Skin epidermis (tissue), 12 donors: Measurements from ENCODE around the gene BBS1.
"Not testable (repeated sequence)": the region's sequence is repeated elsewhere in the genome, so short reads cannot be mapped to it uniquely, and the experiment has no call there.

Experiments
- H3K27ac ChIP-seq, 21 experiments: fragments of 200-600 bp; sonication (generic) in 11 of 21; one replicate each; pipeline ENCODE4 v1.5.0; 2020; ENCODE audit warnings: mild to moderate bottlenecking in 3 of 21, inconsistent platforms in 2 of 21, moderate library complexity in 2 of 21
- H3K4me3 ChIP-seq, 7 experiments: fragments of 200-600 bp; sonication (generic) in 2 of 7; one replicate each; pipeline ENCODE4 v1.5.0; 2020; ENCODE audit warnings: inconsistent platforms in 2 of 7, mild to moderate bottlenecking in 2 of 7, moderate library complexity in 1 of 7

BBS1 gene

DNA sequence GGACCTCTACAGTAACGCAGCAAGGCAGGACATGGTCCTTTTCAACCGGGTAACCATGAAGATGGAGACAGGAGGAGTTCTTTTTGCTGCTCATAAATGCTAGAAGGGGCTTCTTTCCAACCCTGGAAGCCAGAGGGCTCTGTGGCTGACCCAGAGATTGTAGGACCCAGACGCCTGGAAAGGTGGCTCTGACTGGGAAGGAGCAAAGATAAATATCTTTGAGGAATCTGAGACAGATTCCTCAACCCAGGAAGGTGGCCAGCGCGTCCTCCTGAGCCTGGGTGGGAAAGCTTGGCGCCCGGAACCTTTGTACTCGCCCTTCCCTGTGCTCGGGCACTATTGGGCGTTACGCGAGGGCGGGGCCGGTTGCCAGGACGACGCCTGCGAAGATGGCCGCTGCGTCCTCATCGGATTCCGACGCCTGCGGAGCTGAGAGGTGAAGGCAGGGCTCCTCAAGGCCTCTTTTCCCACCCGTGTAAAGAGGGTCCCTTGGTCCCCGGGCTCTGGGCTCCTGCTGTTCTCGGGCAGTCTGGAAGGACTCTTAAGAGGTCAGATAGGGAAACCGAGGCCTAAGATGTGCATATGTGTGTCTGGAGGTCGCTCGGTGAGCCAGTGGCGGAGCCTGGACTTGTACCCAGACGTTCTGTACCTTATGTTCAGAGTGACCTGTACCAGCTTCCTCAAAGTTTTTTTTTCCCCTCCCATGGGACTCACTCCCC is at the start of gene BBS1:
Gene BBS1, plus strand, starts transcription at position 365 of the 719 bp plus-strand sequence. Its CDS starts 25 bp downstream, at position 390.
- peak within 1 kb of the TSS; percentile 50 to 86 (median 67) for H3K4me3 ChIP-seq

DNA sequence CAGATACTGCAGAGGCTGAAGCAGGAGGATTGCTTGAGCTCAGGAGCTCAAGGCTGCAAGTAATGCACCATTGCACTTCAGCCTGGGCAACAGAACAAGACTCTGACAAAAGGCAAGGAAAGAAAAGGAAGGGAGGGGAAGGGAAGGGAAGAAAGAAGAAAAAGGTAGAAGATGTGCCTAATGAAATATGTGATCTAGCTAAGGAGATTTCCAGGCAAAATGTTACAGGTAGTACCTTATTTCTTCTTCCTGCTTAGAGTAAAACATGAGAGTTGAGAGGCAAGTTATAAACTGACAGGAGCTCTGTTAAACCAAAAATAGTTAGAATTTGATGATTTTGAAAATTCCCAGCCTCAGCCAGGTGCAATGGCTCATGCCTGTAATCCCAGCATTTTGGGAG is 48.4 kb upstream of the BBS1 start:
- H3K4me3 ChIP-seq = no peak overlapping the region

More for the DNA sequence above, at the start of gene BBS1:
- peak within 1 kb of the TSS in 20 of 21 experiments; percentile 9 to 80 (median 46) for H3K27ac ChIP-seq

GRCh38 chr11:66462911-66463310 is 47.5 kb upstream of the BBS1 start:
- Histone ChIP-seq H3K4me3 (no peak overlapping the region), H3K27ac (no peak overlapping the region)

More for the DNA sequence above, 48.4 kb upstream of the BBS1 start:
- H3K27ac ChIP-seq = no peak overlapping the region

DNA sequence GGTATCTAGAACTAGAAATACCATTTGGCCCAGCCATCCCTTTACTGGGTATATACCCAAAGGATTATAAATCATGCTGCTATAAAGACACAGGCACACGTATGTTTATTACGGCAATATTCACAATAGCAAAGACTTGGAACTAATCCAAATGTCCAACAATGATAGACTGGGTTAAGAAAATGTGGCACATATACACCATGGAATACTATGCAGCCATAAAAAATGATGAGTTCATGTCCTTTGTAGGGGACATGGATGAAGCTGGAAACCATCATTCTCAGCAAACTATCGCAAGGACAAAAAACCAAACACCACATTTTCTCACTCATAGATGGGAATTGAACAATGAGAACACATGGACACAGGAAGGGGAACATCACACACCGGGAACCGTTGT is 46.3 kb upstream of the BBS1 start:
- not testable (repeated sequence) for H3K4me3 ChIP-seq, H3K27ac ChIP-seq

DNA sequence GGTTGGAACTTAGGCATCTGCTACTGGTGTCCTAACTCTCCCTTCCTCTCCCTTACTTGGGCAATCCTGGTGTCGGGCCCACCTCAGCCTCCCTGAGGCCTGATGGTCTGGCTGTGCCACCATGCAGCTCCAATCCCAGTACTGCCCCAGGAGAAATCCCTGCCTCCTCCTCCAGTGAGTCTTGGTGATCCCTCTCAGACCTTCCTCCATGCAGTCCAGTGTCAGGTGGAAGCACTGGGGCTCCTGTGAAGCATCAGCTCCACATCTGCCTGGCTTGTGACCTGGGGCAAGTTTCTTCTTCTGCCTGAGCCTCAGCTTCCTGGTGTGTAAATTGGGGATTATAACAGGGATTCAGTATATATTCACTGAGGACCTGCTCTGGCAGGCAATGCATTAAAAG is 45.5 kb upstream of the BBS1 start:
- H3K4me3 ChIP-seq = no peak overlapping the region
- H3K27ac ChIP-seq = no peak overlapping the region

DNA sequence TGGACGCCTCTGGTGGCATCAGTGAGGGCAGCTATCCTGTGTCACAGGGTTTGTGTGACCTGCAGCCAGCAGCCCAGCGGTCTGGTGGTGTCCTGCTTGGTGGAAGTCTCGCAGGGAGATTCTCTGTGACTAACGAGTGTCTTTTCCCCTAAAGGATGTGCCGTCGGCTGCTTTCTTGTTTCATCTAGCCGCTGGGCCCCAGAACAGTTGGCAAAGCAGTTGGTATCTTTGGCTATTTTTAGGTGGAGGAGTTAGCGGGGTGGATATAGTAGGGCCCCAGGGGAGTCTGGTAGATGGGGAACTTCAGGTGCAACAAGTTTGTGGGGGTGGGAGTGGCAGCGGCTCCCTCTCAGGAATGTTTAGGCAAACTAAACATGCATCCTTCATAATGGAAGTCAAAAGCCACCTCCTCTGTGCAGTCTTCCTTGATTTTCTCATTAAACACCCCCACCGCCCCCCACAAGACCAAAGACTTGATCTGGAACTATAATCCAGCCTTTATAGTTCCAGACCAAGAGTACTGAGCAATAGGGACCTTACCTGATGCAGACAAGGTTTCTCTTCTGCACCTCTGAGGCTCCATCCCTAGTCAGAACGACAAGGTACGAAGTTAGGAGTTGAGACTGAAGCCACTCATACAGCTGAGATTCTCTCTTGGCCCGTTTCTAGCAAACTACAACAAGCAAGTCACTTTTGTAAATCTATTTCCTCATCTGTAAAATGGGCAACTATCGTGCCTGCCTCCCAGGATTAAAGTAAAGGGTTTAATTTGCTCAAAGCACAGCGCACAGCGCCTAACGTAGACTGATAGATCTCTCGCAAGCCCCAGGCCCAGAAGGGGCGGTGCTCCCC is 44.8 kb upstream of the BBS1 start:
- Histone ChIP-seq H3K4me3 (peak overlapping the region; percentile 48 to 80 (median 60)), H3K27ac (peak overlapping the region in 14 of 21 experiments; percentile 18 to 83 (median 76))

DNA sequence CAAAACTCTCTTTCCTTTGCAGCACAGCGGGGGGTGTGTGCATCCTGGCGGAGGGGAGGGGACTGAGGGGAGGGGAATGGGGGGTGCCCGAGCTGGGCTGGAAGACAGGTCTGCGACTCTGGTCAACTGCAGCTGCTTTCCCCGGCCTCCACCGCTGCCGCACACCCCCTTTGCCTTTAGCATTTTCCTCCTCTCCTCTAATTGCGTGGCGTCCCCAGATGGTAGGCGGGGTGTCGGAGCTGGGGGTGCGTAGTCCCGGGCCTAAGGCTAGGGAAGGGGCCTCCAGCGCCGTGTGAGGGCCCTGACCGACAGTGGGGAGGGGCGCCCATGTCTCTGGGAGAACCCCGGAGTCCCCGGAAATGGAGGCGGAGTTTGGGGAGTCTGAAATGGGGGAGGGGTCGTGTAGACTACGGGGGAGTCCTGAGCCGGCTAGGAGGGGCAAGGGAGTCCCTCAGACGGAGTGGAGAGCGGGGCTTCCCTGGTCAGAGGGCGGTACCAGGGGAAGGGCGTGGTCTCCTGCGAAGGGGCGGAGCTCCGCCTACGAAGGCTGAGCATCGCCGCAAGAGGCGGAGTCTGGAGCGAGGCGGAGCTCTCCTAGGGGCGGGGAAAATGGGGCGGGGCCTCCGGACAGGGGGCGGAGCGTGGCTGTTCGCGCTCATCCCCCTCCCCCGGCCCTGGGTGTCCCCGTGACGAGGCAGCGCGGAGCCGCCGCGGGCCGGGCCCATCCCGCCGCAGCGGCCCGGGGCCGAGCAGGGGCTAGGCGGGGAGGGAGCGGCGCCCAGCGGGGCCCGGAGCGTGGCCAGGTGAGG is 44.0 kb upstream of the BBS1 start, which contains the start of gene PELI3:
Gene PELI3, plus strand, starts transcription at position 681 of the 809 bp plus-strand sequence. CDS start 1,224 bp downstream, outside the sequence.
- Histone ChIP-seq H3K27ac (peak within 1 kb of the TSS in 18 of 21 experiments; percentile 18 to 83 (median 74)), H3K4me3 (peak within 1 kb of the TSS; percentile 48 to 80 (median 60))

GRCh38 chr11:66467034-66467659 is 43.3 kb upstream of the BBS1 start:
- Histone ChIP-seq H3K27ac (peak overlapping the region in 16 of 21 experiments; percentile 11 to 81 (median 65)), H3K4me3 (peak overlapping the region; percentile 48 to 80 (median 60))

- Histone ChIP-seq H3K4me3 (peak overlapping the region in 5 of 7 experiments; percentile 50 to 80 (median 65)), H3K27ac (peak overlapping the region in 7 of 21 experiments; percentile 32 to 81 (median 75))
These were observed 42.7 kb upstream of the BBS1 start for GRCh38 chr11:66467756-66468155.

DNA sequence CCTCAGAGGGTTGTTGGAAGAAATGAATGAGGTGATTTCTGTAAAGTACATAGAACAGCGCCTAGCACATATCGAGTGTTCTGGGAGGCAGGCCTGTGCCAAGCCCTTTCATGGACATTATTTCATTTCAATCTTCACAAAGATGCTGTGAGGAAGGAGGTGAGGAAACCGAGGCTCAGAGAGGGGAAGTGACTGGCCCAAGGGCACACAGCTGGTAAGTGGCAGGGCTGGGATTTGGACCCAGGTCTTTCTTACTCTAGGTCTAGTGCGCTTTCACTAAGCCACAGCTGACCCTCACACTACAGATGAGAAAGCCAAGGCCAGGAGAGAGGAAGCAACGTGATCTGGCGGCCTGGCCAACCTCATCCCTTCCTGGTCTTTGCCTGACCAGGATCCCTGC is 41.7 kb upstream of the BBS1 start:
- Histone ChIP-seq H3K27ac (no peak overlapping the region), H3K4me3 (no peak overlapping the region)

DNA sequence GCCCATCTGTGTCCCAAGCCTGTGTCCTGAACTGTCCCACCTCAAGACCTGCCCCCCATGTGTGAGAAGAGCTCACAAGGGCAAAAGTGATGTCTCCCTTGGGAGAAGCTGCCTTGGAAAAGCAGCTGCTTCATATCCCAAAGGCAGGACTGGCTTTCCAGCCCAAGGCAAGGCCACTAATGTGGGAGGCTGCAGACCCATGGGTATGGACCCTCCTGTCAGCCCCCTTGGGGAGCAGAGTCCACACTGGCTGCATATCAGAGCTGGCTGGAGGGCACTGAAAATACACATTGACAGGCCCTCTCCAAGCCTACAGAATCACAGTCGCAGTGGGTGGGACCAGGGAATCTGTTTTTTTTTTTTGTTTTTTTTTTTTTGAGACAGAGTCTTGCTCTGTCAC is 41.0 kb upstream of the BBS1 start:
- Histone ChIP-seq H3K27ac (no peak overlapping the region), H3K4me3 (no peak overlapping the region)

- no peak overlapping the region for H3K4me3 ChIP-seq
- no peak overlapping the region for H3K27ac ChIP-seq
These were observed 40.4 kb upstream of the BBS1 start for GRCh38 chr11:66470015-66470414.

- Histone ChIP-seq H3K4me3 (no peak overlapping the region), H3K27ac (no peak overlapping the region)
These were observed 39.3 kb upstream of the BBS1 start for GRCh38 chr11:66471142-66471541.

GRCh38 chr11:66472054-66472453 is 38.4 kb upstream of the BBS1 start:
- H3K27ac ChIP-seq = no peak overlapping the region
- no peak overlapping the region for H3K4me3 ChIP-seq

- Histone ChIP-seq H3K27ac (no peak overlapping the region), H3K4me3 (no peak overlapping the region)
These were observed 37.3 kb upstream of the BBS1 start for GRCh38 chr11:66473167-66473566.

DNA sequence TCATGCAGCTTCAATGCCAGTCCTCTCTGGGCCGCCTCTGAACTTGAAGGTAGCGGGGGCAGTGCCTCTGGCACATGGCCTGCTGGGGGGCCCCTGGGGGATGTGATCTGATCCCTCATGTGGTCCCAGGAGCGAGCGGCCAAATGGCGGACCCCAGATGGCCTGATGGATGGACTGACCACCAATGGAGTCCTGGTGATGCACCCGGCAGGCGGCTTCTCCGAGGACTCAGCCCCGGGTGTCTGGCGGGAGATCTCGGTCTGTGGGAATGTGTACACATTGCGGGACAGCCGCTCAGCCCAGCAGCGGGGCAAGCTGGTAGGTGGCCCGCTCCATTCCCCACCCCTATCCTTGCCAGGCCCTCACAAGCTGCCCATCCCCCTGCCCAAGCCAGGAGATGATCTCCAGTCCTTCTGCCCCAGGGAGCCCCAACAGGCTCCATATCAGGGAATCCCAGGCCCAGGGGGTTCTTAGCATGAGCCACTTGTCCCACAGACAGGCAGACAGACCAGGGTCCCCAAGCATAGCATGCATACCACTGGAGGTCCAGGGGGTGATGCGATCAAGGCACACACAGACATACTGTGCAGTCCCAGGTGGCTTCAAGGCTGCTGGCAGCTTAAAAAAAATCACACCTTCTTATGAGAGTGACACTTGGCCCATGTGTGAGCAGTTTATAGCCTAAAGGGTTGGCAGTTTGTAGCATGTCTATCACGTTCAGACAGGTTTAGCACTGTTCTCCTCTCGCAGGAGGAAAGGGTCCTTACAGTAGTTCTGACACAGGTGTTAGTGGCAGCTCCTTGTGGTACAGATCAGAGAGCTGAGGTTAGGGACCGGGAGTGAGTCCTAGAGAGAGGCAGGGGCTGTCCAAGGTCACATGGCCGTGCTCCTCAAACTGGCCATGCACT is 36.6 kb upstream of the BBS1 start:
- Histone ChIP-seq H3K4me3 (no peak overlapping the region), H3K27ac (no peak overlapping the region)

GRCh38 chr11:66475349-66476172 is 34.9 kb upstream of the BBS1 start:
- no peak overlapping the region for H3K27ac ChIP-seq
- no peak overlapping the region for H3K4me3 ChIP-seq
